ENCODE results near the gene ABCC4. TPM values are rescaled to one million over a fixed set of nuclear protein-coding genes. Genes with fewer than 3 reads are reported as not detected.

The ABCC4 gene
- total RNA-seq, 1 donor from 2014 or later = 11.7 TPM

DNA sequence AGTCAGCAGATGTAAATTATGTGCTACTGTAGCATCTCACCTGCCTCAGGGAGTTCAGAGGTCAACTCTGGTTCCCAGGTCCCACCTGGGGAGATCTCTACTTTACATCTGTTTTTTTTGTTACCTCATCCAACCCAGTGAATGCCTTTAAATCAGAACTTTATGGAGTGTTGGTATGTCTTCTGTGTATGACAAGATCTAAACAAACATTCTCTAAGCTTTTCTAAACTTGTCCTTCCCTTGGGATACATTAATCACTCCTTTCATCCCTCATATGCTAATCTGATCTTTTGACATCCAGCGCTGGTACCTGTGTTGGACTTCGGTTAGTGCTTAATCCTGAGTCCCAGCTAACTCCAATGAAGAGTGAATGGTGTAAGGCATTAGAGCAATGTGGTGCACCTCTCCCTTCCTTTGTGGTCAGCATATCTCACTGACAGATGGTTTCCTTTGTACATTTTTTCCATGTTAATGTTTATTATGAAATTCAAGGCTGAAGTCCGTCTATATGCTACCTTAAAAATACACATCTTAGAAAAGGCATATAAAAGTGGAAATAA lies 213.4 kb downstream of the ABCC4 start:
- POLR2A ChIA-PET = no interaction called here
- intact Hi-C loops (cut with micrococcal nuclease) = no loop called here
- no peak for ATAC-seq (ENCODE audit: low read depth)
- Mint-ChIP-seq H3K4me1 (no peaks in the 10 kb centered on the region), H3K4me3 (no peak overlapping the region), H3K27ac (no peak overlapping the region), H3K27me3 (no peaks in the 10 kb centered on the region), H3K9me3 (no peaks in the 10 kb centered on the region), H3K36me3 (ENCODE audit: low read depth) (peaks cover 11% of the 10 kb centered on the region)
- CTCF ChIA-PET = no interaction called here
- no peak for DNase-seq
- TF ChIP-seq, protein P1, sequence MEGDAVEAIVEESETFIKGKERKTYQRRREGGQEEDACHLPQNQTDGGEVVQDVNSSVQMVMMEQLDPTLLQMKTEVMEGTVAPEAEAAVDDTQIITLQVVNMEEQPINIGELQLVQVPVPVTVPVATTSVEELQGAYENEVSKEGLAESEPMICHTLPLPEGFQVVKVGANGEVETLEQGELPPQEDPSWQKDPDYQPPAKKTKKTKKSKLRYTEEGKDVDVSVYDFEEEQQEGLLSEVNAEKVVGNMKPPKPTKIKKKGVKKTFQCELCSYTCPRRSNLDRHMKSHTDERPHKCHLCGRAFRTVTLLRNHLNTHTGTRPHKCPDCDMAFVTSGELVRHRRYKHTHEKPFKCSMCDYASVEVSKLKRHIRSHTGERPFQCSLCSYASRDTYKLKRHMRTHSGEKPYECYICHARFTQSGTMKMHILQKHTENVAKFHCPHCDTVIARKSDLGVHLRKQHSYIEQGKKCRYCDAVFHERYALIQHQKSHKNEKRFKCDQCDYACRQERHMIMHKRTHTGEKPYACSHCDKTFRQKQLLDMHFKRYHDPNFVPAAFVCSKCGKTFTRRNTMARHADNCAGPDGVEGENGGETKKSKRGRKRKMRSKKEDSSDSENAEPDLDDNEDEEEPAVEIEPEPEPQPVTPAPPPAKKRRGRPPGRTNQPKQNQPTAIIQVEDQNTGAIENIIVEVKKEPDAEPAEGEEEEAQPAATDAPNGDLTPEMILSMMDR (IDR thresholded peaks at IDR 0.05) = no peak

DNA sequence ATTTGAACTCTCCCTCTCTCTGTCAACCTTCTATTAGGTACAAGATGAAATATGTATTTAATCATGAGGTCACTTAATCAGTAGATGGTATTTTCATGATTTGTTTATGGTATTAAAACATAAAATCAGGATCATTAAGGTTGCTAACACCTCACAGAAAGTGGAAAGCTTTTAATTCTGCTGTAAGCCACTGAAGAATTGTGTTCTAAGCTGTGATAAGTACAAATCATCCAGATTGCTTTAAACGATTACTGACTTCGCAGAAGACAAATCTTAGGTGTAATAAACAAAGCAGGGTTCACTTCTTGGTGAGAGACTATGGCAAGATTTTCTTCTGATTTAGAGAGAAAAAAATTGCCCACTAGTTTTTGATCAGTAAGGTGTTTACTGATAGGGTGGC lies 214.5 kb downstream of the ABCC4 start:
- CTCF ChIA-PET = no interaction called here
- intact Hi-C loops (cut with micrococcal nuclease) = no loop called here
- Mint-ChIP-seq H3K4me3 (no peak overlapping the region), H3K9me3 (no peaks in the 10 kb centered on the region), H3K27ac (no peak overlapping the region), H3K27me3 (no peaks in the 10 kb centered on the region), H3K4me1 (no peaks in the 10 kb centered on the region), H3K36me3 (ENCODE audit: low read depth) (peaks cover 8% of the 10 kb centered on the region)
- no peak for ATAC-seq (ENCODE audit: low read depth)
- TF ChIP-seq, protein P1 (IDR thresholded peaks at IDR 0.05) = no peak
- POLR2A ChIA-PET = no interaction called here
- no peak for DNase-seq

DNA sequence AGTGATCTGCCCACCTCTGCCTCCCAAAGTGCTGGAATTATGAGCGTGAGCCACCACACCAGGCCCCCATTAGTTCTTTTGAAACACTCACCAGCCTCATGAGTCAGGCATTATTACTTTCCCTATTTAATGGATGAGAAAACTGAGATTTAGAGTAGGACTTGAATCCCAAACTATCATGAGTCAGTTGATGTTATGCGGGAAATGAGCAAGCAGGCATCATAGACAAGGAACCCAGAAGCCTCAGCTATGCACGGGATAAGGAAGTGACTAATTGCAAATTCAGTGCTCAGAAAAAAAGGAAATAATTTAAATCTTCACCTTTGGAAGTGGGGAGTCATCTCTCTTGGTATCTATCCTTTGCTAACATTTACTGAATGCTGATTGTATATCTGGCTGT lies 217.5 kb downstream of the ABCC4 start:
- no peak for DNase-seq
- H3K36me3 Mint-ChIP-seq (ENCODE audit: low read depth) = peaks cover 8% of the 10 kb centered on the region
- no peak overlapping the region for H3K27ac Mint-ChIP-seq
- ATAC-seq (ENCODE audit: low read depth) = no peak
- CTCF ChIA-PET = no interaction called here
- TF ChIP-seq, protein P1 (IDR thresholded peaks at IDR 0.05) = no peak
- no peaks in the 10 kb centered on the region for H3K27me3 Mint-ChIP-seq
- intact Hi-C loops (cut with micrococcal nuclease) = no loop called here
- no peak overlapping the region for H3K4me3 Mint-ChIP-seq
- POLR2A ChIA-PET = no interaction called here
- no peaks in the 10 kb centered on the region for H3K4me1 Mint-ChIP-seq
- H3K9me3 Mint-ChIP-seq = no peaks in the 10 kb centered on the region

DNA sequence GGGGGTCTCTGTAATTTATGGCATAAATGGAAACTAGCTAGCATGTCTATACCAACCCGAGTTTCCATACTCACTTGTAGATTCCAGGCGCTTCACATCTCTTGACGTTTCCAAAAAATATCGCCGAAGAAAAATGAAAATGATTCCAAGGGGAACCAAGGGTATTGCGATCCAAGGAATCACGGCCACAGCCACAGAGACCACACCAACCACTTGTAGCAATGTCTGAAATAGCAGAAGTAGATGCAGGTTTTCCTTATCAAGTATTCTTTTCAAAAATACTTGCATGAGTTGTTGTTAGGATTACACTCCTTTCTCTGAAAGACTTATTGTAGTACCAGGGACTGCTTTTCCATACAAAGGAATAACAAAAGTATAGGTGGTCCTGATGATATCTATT lies 218.2 kb downstream of the ABCC4 start:
- ChIA-PET POLR2A (no interaction called here), CTCF (no interaction called here)
- no peaks in the 10 kb centered on the region for H3K9me3 Mint-ChIP-seq
- no peak for ATAC-seq (ENCODE audit: low read depth)
- no peak overlapping the region for H3K4me3 Mint-ChIP-seq
- TF ChIP-seq, protein P1 (IDR thresholded peaks at IDR 0.05) = no peak
- H3K4me1 Mint-ChIP-seq = no peaks in the 10 kb centered on the region
- DNase-seq = no peak
- peaks cover 8% of the 10 kb centered on the region for H3K36me3 Mint-ChIP-seq (ENCODE audit: low read depth)
- no peaks in the 10 kb centered on the region for H3K27me3 Mint-ChIP-seq
- no peak overlapping the region for H3K27ac Mint-ChIP-seq
- intact Hi-C loops (cut with micrococcal nuclease) = no loop called here

DNA sequence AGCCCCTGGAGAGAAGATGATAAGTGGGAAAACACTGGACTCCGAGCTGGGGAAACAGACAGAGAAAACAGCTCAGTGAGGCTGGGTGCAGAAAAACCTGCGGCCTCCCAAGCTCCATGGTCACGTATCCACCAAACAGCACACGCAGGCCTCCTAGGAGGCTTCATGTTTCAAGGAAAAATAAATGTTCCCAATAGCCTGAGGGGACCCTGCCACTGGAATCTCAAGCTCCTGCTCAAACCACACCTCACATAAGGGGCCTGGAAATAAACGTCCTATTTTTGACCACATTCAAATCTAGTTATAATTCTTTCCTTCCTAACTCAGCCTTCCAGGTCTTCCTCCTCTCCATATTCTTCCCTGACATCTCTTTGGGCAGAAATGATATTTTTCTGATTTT lies 225.7 kb downstream of the ABCC4 start:
- Mint-ChIP-seq H3K9me3 (no peaks in the 10 kb centered on the region), H3K4me1 (no peaks in the 10 kb centered on the region), H3K4me3 (no peak overlapping the region), H3K36me3 (ENCODE audit: low read depth) (peaks cover 38% of the 10 kb centered on the region), H3K27me3 (no peaks in the 10 kb centered on the region), H3K27ac (no peak overlapping the region)
- ChIA-PET CTCF (no interaction called here), POLR2A (no interaction called here)
- TF ChIP-seq, protein P1 (IDR thresholded peaks at IDR 0.05) = no peak
- ATAC-seq (ENCODE audit: low read depth) (no peak), DNase-seq (no peak)
- intact Hi-C loops (cut with micrococcal nuclease) = no loop called here
